HG03439 (cell line): ENCODE results near the gene KREMEN2.

Experiments
- ATAC-seq: cut with Tn5 transposase; IDR thresholded peaks from one replicate; pipeline ENCODE4 v1.9.1; 2021; ENCODE audit warnings: mild to moderate bottlenecking, moderate library complexity; ENCODE audit not compliant: unreplicated experiment

KREMEN2 gene

GRCh38 chr16:2963074-2963722 is 877 bp upstream of the KREMEN2 start:
- ATAC-seq, result no peak

GRCh38 chr16:2964475-2965336 is 631 bp downstream of the KREMEN2 start:
- no peak for ATAC-seq

GRCh38 chr16:2966043-2966807 is 2.1 kb downstream of the KREMEN2 start:
- no peak for ATAC-seq

- no peak for ATAC-seq
Measured at GRCh38 chr16:2966808-2967191, 2.7 kb downstream of the KREMEN2 start.

DNA sequence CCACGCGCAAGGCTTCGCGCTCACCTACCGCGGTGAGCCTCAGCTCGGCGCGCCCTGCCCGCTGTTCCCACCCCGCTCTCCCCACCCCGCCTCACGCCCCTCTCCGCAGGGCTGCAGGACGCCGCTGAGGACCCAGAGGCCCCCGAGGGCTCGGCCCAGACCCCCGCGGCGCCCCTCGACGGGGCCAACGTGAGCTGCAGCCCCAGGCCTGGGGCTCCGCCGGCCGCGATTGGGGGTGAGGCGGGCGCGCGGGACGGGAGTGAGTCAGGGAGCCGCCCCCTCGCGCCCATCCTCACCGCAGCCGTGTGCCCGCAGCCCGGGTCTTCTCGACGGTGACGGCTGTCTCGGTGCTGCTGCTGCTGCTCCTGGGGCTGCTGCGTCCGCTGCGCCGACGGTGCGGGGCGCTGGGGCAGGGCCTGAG is 3.1 kb downstream of the KREMEN2 start:
- ATAC-seq, result no peak

GRCh38 chr16:2967721-2968161 is 3.7 kb downstream of the KREMEN2 start:
- no peak for ATAC-seq

GRCh38 chr16:2968368-2968737 is 4.3 kb downstream of the KREMEN2 start:
- no peak for ATAC-seq

- peak; percentile 70 for ATAC-seq
Measured at GRCh38 chr16:2968738-2969544, 4.9 kb downstream of the KREMEN2 start, which contains the start of gene PAQR4. Gene PAQR4, plus strand, starts transcription at chr16:2969348. Its CDS starts 327 bp downstream, at chr16:2969675.

DNA sequence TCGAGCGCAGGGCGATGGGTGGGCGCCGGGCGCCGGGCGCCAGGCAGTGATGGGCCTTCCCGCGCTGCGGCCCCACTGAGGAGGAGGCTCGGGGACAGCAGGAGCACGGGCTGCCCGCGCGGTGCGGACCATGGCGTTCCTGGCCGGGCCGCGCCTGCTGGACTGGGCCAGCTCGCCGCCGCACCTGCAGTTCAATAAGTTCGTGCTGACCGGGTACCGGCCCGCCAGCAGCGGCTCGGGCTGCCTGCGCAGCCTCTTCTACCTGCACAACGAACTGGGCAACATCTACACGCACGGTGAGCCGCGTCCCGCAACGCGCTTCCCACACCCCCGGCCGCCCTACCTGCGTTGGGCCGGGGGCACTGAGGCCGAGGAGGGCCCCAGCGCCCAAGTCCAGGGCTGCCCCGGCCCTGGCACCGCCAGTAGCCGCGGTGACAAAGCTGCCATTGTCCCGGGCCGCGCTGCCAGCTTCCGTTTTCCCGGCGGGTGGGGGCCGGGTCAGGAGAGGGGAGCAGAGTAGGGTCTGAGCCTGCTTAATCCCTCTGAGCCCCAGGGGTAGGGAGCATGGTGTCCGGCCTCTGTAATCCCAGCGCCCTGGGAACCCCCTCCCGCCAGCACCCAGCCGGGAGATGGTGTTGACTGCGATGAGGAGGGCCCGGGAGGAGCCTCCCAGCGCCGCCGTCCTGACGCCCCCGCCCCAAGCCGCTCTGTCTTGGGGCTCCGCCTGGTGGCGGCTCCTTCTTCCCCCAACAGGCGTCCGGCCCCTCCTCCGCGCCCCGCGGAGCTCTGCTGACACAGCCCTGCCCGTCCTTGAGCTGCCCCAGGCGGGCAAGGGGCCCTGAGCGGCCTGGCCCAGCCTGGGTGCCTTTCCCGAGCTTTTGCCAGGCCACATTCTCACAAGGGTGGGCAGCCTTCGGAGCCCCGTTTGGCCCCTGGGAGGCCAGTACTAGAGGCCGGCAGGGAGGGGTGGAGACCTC is 5.8 kb downstream of the KREMEN2 start:
- no peak for ATAC-seq

- ATAC-seq, result no peak
Measured at GRCh38 chr16:2970563-2970962, 6.5 kb downstream of the KREMEN2 start.

- no peak for ATAC-seq
Measured at GRCh38 chr16:2971134-2971984, 7.3 kb downstream of the KREMEN2 start.

GRCh38 chr16:2971985-2972784 is 8.1 kb downstream of the KREMEN2 start:
- no peak for ATAC-seq

- ATAC-seq, result no peak
Measured at GRCh38 chr16:2973093-2973492, 9.0 kb downstream of the KREMEN2 start.

GRCh38 chr16:2973605-2974318 is 9.7 kb downstream of the KREMEN2 start:
- no peak for ATAC-seq

DNA sequence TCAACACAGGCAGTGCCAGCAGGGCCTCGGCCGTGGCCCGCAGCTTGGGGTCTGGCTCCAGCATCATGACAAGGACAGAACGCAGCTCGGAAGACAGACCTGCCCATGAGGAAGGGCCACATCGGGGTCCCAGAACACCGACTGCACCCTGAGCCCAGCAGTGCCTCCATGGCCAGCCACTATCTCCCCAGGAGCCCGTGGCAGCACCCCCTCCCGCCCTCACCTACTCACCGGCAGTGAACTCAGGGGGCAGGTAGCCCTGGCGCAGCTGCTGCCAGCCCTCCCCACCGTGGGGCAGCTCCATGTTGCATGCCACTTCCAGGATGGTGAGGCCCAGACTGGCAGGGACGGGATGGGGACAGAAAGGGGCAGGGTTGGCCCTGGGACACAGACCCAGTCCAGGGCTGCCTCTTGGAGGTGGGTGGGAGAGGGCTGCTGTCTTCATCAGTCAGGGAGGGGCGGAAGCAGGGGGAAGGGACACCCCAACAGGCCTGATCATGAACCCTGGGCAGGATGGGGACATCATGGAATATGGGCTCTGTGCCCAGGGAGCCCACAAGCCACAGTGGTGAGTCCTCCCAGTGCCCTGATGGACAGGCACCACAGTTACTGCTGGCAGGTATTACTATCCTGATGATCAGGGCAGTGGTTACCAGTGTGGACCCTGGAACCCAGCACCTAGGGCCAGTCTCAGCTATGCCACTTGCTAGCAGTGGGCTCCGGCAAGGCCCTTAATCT is 10.4 kb downstream of the KREMEN2 start:
- no peak for ATAC-seq

DNA sequence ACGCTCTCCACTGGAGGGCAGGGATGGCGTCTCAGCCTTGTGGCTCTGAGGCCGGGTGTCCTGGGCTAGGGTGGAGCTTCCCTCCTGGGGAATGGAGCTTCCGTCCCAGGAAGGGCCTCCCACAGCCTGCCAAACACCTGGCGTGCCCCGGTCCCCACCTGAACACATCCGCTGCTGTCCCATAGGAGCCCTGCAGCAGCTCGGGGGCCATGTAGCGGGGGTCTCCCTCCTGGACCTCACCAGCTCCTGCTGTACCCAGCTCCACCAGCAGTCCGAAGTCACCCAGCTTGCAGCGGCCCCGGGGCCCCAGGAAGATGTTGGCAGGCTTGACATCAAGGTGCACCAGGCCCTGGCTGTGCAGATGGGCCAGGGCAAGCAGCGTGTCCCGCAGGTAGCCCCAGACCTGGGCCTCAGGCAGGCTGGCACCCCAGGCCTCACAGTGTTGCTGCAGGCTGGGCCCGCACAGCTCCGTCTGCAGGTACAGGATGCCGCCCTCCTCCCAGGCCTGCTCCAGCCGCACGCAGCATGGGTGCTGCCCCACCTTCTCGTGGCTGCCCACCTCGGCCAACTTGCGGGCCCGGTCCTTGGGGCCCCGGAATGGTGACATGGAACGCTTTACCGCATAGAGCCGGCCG is 11.2 kb downstream of the KREMEN2 start:
- no peak for ATAC-seq
